ENCODE results near the gene NRCAM.
"Not testable (repeated sequence)": the region's sequence is repeated elsewhere in the genome, so short reads cannot be mapped to it uniquely, and the experiment has no call there.

Gene NRCAM

DNA sequence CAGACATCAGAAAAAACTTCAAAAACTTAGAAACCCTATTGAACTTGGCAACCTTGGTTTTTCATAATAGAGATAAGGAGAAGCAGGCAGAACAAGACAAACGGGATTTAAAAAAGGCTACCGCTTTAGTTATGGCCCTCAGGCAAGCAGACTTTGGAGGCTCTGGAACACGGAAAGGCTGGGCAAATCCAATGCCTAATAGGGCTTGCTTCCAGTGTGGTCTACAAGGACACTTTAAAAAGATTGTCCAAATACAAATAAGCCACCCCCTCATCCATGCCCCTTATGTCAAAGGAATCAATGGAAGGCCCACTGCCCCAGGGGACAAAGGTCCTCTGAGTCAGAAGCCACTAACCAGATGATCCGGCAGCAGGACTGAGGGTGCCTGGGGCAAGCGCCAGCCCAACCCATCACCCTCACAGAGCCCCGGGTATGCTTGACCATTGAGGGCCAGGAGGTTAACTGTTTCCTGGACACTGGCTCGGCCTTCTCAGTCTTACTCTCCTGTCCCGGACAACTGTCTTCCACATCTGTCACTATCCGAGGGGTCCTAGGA is 115.3 kb downstream of the NRCAM start:
- no peak for DNase-seq (ENCODE audit: low spot score)

DNA sequence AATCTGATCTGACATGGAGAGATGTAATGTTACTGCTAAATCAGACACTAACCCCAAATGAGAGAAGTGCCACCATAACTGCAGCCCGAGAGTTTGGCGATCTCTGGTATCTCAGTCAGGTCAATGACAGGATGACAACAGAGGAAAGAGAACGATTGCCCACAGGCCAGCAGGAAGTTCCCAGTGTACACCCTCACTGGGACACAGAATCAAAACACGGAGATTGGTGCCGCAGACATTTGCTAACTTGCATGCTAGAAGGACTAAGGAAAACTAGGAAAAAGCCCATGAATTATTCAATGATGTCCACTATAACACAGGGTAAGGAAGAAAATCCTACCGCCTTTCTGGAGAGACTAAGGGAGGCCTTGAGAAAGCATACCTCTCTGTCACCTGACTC is 115.8 kb downstream of the NRCAM start:
- DNase-seq (ENCODE audit: low spot score): not testable (repeated sequence)

DNA sequence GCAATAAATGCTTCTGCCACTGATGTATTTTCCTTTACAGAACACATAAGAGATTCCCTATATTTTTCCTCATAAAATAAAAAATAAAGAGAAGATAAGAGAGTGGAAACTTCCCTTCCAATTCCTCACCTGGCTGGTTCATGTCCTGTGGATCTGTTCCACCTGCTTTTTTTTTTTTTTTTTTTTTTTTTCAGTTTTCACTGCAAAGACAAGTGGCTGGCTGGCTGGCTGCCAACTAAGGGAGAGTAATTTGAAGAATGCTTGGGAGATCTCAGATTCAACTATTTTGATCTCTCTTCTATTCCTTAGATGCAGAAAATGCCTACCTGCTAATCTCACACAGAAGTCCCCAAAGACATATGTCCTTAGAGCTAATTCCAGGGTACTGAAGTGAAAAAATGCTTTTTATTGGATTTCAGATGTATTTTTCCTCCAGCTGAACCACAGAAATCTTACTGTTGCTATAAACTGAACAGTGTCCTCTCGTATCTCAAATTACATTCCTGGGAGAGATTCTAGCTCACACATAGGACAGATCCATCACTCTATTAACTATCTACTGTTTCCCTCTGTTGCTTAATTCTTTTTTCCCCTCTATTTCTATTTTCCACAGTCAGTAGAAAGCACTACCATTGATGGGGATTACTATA is 120.8 kb downstream of the NRCAM start:
- no peak for DNase-seq (ENCODE audit: low spot score)

DNA sequence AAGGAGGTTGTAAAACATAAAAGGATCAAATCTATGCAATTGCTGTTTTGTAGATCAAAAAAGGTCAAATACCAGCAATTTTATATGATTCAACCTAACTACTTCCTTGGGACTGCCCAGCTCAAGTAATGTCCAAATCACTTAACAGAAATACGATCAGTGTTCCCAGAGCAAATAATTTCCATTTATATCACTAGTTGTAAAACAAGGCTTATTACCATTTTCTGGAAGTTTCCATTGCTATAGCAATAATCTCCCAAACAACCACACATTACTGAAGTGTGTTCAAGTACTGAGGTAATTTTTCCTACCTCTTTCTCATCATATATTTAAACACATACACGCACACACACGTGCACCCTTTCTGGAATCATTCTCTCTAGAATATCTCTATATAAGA is 123.3 kb downstream of the NRCAM start:
- no peak for DNase-seq (ENCODE audit: low spot score)

DNA sequence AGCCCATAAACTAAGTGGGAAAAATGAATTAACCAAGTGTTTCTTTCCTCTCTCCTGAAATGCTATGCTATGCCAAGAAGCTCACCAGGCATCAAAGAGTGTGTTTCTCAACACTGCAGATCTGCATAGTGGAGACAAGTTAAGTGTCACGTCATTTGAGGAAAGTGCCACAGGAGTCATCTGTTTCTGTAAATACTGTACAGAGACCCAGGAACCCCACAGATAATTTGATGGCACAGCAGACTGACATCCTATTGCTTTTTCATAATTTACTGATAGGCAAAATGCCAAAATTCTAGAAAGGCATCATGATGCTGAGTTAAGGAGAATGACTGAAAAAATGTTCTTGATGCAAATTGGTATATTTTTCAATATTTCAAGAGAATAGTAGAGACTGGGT is 124.3 kb downstream of the NRCAM start:
- no peak for DNase-seq (ENCODE audit: low spot score)

DNA sequence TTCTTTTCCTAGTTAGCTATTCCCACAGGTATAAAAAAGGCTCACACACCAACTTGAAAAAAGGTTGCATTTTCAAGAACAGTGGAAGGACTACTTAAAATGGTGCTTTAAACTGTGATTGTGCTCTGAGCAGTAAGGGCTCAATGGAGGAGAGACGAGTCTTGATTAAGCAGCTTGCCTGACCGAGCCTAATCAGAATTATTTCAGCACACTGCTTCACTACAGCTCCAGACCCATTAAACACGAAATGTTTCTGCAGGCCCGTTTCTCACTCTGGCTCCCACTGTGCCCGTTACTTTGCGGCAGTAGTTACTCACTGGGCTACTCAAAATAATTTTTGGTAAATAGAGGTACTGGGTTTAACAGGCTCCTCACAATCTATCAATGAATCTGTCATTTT is 126.0 kb downstream of the NRCAM start:
- no peak for DNase-seq (ENCODE audit: low spot score)

DNA sequence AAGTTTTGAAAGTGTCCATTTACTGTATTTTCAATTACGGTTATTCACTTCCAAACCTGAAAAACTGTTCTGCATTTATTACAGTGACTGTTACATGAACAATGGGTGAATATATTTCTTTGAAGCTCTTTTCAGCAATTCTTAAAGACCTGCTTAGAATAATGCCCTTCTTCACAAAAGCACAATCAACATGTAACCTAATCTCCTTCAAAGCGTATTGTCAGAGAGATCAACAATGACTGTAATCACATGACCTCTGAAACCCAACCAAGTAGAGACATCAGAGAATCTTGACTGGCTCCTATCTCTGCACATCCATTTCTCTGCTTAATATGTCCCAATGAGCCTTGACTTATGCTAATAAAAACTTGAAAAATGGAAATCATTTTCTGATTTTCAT is 126.7 kb downstream of the NRCAM start:
- DNase-seq (ENCODE audit: low spot score): no peak

DNA sequence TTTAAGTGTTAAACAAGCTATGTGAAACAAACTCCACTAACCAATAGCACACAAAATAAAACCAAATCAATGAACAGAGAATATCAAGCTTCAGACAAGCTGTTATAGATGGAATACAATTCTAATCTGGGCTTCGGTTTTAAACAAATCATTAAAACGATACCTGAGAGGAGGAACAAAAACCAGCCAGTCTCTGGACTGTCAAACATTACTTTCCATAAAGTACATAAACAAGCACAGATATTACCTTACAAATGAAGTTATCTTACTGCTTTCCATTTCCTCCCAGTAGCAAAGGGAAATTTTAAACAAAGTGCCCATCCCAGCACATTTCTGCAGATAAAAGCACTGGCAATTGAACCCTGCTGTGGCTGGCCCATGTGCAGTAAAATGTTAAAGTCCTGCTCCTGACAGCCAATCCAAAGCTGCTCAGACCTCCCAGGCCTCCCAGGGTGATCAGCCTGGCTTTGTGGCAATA is 128.0 kb downstream of the NRCAM start:
- no peak for DNase-seq (ENCODE audit: low spot score)

DNA sequence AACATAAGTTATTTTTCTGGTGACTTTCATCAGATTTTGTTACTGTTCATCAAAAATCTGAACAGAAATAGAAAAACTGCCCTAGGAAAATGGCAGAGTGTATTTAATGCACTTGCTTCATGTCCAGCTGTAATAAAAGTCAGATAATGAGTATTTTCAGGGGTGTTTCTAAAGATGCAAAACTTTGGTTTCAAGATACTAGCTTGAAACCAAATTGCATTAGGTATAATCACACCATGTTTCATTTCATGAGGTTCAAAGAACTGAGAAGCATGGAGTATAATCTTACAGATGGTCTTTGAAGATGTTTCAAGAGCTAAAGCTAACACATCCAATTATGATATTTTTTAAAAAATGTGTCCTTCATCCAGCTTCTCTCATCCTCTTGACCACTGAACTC is 128.9 kb downstream of the NRCAM start:
- no peak for DNase-seq (ENCODE audit: low spot score)

DNA sequence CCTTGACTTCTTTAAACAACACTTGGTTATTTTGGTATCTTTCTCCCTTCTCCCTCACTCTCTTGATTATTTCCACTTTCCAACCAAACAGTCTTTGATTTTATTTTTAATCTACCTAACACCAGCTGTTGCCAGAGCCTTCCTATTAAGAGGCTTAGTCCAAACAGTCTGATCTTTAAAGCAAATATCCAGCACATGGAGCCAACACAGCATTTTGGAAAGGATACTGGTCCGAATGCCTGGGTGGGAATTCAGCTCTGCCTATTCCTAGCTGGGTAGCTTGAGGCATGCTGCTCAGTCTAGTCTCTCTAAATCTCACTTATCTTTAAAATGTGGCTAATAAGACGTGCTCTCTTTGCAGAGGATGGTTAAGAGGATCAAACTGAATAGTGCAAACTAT is 129.3 kb downstream of the NRCAM start:
- no peak for DNase-seq (ENCODE audit: low spot score)

DNA sequence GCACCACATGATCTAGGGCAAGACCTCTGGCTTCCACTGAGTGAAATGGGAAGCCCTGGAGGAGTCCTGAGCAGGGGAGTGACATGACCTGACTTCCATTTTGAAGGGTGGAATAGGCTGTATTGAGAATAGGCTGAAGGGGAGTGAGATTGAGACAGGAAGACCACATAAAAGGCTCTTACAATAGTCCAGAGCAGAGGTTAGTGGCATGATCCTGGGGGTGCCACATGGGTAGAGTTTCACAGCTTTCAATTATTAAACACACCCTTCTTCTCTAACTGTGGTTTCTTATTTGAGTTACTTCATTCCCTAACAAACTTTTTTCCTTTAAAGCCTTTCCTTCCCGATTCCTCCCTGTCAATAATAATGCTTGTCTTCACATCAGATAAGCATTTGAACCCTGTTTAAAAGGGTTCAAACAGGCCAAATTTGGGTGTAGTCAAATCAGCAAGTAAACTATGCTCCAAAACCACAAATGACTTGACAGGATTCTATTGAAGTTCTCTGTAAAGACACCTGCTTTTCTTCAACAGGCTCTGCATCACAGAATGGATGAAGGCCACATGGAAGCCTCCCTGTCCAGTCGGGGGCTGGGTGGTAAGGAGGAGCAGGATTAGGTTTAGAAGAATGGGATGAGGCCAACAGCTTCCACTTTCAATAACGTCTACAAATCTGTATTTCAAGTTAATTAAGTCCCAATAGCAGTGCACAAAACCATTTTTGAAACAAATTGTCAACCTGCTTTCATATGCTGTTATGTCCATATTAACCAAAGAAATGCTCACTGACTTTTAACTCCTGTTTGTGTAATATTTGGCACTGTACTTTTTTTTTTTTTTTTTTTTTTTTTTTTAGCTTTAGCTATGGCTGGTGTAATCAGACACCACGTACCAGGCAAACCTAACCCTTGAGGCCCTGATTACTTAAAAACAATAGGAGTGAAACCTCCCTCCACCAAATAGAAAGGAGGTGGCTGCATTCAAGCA is 131.9 kb downstream of the NRCAM start:
- DNase-seq (ENCODE audit: low spot score): no peak

DNA sequence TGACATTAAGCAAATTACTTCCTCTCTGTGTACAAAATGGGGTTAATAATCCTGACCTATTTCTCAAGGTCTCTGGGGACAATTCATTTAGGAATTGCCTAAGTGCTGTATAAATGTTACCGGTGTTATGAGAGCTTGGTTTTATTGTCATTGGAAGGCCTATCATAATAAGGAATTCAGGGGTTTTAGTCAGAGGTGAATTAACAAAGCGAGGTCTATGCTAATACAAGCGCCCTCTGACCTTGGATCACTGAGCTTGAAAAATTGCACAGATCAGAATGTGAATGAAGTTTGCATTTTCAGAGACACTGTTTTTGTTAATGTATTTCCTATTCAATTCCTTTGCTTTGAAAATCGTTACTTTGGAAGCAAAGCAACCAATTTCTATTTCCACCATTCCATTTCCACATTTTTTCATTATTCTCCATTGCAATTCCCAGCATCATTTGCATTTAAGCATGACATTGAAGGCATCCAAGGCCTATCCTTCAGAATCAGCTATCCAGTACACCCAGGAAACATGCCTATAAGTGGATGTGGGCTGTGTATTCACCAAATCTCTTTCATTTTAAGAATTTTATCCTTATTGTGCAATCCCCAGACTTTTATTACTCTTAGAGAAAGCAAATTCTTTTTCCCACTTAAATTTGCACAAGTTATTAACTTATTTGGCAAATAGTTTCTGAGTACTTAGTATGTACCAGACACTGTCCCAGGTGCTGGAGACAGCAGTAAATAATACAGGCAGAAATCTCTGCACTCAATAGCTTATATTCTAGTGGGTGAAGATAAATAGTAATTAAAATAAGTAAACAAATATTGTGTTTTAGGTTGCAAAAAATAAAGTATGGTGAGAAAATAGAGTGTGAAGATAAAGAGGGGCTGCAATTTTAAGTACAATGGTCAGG is 133.1 kb downstream of the NRCAM start:
- no peak for DNase-seq (ENCODE audit: low spot score)

DNA sequence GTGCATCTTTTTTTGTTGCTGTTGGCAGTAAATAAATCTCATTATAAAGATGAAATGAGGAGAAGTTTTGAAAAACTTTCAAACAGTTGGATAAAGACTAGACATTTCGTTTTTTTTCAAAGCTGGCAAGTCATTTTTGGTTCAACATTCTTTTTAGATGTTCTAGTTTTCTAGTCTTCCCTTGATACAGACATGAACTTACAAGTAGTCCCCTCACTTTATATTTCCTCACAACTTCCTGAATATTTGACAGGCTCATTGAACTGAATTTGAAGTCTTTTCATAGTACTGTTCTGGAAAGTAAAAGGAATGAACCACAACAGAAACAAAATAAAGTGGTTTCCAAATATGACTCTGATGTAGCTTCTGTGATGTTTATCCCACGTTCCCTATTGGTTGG is 134.2 kb downstream of the NRCAM start:
- no peak for DNase-seq (ENCODE audit: low spot score)

DNA sequence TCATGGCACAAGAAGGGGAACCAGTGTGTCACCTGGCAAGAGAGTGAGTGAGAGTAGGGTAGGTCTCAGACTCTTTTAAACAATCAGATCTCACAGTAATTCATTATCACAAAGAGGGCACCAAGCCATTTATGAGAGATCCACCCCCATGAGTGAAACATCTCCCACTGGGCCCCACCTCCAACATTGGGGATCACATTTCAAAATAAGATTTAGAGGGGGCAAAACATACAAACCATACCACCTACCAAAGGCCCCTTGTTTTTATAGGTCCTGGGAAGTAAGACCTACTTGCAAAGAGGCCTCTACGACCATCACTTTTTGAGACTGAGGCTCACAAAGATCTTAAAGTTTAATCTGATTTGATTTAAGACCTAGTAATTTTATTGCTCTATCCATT is 134.9 kb downstream of the NRCAM start:
- DNase-seq (ENCODE audit: low spot score): no peak

DNA sequence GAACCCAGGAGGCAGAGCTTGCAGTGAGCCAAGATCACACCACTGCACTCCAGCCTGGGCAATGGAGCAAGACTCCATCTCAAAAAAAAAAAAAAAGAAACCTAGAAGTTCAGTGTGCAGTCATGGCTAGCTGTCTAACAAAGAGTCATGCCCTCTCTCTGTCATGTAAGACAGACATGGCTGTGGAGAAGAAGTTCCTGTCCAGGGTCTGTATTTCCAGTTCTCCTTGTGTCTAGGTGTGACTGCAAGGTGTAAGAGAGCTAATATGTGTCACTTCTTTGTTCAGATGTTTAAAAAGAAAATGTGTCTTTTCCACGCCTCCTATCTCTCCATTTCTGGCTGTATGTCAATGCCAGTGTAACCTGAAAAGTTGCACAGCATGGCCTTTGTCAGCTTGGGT is 139.5 kb downstream of the NRCAM start:
- DNase-seq (ENCODE audit: low spot score): no peak

DNA sequence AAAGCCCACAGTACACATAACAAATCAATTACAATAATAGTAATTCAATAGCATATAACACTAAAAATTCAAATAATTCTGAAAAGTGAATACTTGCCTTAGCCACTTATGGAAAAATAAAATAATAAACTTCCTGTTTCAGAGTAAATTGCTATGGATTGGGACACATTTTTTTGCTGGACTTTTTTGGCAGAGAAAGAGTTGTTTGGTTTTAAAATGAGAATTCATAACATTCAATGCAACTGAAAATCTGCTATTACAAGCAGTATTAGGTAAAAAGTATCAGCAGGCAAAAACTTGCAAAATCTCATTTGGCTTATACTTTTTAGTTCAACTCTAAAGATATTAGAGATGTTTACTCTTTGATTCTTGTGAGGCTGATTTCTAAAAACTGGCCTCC is 141.7 kb downstream of the NRCAM start:
- DNase-seq (ENCODE audit: low spot score): no peak

DNA sequence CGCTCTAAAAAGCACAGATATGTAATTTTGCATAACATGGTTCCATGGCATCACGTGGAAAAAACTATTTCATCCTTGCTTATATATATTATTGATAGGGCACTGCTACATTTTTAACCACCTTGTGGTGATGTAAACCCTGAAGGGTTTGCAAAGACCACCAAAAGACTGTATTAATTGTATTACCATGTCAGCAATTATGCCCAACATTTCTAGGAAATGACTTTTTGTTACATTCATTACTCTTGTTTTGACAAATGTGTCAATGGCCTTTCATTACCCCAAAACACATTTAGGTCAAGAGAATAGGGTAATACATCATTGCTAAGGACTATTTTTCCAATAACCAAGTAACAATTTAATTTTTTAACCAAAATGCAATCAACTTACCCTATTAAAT is 142.2 kb downstream of the NRCAM start:
- DNase-seq (ENCODE audit: low spot score): no peak

DNA sequence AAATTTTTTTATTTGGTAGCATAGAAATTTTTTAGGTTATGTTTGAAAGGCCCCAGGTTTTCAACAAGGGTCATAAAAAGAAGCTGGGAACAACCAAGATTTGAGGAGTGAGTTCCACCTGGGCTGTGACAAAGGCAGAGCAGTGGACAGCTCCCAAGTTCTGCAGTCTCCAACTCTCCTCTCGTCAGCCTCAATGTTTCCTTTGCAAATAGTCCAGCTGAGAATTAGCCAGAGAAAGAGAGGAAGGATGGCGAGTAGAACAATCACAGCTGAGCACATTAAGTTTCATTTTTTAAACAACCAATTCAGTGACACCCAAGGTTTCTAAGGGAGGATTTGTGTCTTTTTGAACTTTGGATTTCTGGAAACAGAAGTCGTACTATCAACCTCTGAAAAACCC is 143.2 kb downstream of the NRCAM start:
- no peak for DNase-seq (ENCODE audit: low spot score)

DNA sequence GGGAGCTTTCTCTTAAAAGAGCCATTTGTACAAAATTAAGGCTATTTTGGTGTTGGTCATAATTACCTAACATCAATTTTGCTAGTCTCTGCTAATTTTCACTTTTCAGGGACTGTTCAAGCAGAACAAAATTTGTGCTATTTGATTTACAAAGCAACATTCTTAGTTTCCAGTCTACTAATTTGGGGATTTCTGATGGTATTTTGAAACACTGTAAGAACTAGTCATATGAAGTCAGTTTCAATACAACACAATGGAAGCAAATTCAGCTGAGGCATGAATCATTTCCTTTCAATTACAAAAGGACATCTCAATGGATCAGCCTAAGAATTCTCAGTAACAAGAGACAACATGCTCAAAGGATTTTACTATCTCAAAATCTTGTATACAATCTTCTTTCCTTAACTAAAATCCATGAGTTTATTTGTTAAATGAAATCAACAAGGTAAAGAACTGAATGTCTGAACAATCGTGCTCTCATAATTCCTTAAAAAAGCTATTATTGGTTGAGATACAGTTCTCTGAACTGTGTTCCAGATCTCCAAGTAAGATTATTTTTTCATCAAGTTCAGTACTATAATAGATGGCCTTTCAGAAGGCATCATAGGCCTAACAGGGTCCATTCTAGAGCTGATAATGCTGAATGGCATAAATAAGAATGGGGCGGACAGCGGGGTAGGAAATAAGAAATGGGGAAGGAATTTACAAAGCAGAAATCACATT is 144.6 kb downstream of the NRCAM start:
- DNase-seq (ENCODE audit: low spot score): no peak

DNA sequence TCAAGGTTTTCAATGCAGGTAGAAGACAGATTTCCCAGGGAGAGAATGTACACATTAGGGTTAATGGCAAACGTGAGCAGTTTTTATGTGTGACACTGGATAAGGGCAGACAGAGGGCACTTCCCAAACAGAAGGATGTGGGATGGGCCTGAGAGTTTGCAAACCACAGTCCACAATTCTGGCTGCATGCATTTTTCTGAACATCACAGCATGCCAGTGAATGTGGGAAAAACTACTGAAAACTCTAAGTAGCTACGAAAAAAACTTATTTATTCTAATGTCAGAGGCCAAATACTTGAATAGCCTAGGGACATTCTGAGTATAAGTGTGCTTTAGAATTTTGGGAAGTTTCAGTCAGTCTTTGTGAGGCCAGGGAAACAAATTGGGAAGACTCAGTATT is 145.9 kb downstream of the NRCAM start:
- DNase-seq (ENCODE audit: low spot score): no peak

DNA sequence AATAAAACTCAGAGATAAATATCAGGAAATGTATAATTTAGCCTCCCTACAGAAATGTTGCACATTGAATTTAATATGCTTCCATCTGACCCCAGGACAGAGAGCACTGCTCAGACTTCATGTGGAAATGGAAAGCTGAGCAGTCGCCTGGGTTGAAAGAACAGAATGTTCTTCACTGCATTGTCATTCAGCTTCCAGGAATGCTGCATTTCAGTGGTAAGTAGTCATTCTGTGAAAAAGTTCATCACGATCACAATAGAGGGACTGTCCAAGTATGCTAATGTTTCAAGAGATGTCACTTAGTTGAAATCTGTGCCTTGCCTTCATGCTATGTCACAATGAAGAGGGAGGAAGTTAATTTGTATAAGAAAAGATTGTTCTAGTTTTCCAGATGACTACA is 147.3 kb downstream of the NRCAM start:
- no peak for DNase-seq (ENCODE audit: low spot score)

All from hematopoietic multipotent progenitor cell treated with erythropoietin and hydrocortisone succinate and interleukin-3 and kit ligand, for 15 days (in vitro differentiated cells).